Fibroblast of the aortic adventitia (primary cell): ENCODE data around the gene SLC25A28. TPM values are rescaled to one million over a fixed set of nuclear protein-coding genes. Genes with fewer than 3 reads are reported as not detected.
"Not testable (repeated sequence)": the region's sequence is repeated elsewhere in the genome, so short reads cannot be mapped to it uniquely, and the experiment has no call there.

Source experiments
- DNase-seq: peaks from one replicate; pipeline ENCODE4 v3.0.0-alpha.2; 2010; ENCODE audit warnings: low read depth
- H3K4me3 ChIP-seq: 2 replicates; pipeline ENCODE4 v1.5.1; 2011; ENCODE audit warnings: low read depth, mild to moderate bottlenecking, control low read depth, low read length, moderate library complexity
- total RNA-seq: library from RNA; depleted of rRNA; stranded (reverse); fragments of >200 nt; gene quantifications from 2 replicates; pipeline ENCODE4 v1.2.3, GENCODE V29; 2012; ENCODE audit warnings: low replicate concordance
- TF ChIP-seq, protein P1 (sequence below): IDR thresholded peaks from 2 replicates; pipeline ENCODE4 v1.5.1; 2011; ENCODE audit warnings: mild to moderate bottlenecking, low read length, control low read depth, inconsistent platforms; ENCODE audit not compliant: insufficient read depth

Gene SLC25A28
- total RNA-seq, 1 donor = 20.9 TPM

GRCh38 chr10:99628923-99629624, 8.8 kb upstream of the SLC25A28 start:
- no peak overlapping the region for H3K4me3 ChIP-seq
- TF ChIP-seq, protein P1, sequence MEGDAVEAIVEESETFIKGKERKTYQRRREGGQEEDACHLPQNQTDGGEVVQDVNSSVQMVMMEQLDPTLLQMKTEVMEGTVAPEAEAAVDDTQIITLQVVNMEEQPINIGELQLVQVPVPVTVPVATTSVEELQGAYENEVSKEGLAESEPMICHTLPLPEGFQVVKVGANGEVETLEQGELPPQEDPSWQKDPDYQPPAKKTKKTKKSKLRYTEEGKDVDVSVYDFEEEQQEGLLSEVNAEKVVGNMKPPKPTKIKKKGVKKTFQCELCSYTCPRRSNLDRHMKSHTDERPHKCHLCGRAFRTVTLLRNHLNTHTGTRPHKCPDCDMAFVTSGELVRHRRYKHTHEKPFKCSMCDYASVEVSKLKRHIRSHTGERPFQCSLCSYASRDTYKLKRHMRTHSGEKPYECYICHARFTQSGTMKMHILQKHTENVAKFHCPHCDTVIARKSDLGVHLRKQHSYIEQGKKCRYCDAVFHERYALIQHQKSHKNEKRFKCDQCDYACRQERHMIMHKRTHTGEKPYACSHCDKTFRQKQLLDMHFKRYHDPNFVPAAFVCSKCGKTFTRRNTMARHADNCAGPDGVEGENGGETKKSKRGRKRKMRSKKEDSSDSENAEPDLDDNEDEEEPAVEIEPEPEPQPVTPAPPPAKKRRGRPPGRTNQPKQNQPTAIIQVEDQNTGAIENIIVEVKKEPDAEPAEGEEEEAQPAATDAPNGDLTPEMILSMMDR = no peak
- no peak for DNase-seq

- not testable (repeated sequence) for DNase-seq, H3K4me3 ChIP-seq
These were observed 4.9 kb upstream of the SLC25A28 start for GRCh38 chr10:99625124-99625523.

DNA sequence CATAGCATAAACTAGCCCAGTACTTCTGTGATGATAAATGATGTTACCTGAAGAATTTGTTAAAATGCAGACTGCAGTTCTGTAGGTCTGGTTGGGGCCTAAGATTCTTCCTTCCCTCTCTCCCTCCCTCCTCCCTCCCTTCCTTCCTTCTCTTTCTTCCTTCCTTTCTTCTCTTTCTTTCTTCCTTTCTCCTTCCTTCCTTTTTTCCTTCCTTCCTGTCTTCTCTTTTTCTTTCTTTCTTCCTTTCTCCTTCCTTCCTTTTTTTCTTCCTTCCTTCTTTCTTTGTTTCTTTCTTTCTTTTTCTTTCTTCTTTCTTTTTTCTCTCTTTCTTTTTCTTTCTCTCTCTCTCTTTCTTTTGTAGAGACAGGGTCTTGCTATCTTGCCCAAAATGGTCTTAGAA, 3.7 kb upstream of the SLC25A28 start:
- no peak for DNase-seq
- no peak overlapping the region for H3K4me3 ChIP-seq
- TF ChIP-seq, protein P1 = no peak

DNA sequence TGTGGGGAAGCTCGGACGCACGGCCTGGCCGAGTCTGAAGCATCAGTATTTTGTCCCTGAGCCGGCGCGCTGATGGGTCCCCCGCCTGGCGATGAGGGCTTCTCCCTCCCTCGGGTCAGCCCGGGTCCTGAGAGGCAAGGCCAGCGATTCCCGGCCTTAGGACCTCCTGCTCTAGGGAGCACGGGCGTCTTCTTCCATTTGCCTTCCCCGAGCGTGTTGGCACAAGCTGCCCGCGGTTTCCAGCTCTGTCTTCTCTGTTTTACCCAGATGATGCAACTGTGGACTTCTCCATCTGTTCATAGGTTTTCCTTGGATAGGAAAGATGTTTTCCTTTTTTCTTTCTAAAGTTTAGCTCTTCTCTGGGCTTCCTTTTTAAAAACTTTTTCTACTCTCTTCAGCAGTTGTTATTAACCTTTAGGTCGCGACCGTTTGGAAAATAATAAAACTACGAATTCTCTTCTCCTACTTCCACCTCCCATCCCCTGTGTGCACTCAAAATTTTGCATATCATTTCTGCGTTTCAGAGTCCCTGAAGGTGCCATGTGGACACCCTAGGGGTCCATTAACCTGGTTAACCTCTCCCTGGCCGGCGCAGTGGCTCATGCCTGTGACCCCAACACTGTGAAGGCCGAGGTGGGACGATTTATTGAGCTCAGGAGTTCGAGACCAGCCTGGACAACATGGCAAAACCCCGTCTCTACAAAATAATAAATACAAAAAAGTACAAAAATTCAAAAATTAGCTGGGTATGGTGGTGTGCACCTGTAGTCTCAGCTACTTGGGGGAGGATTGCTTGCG, 1.4 kb upstream of the SLC25A28 start:
- peak; percentile 82 for DNase-seq
- TF ChIP-seq, protein P1 = no peak
- peak overlapping the region; percentile 75 for H3K4me3 ChIP-seq

- DNase-seq = peak; percentile 95
- TF ChIP-seq, protein P1 = no peak
These were observed 643 bp upstream of the SLC25A28 start for GRCh38 chr10:99620711-99621453.

DNA sequence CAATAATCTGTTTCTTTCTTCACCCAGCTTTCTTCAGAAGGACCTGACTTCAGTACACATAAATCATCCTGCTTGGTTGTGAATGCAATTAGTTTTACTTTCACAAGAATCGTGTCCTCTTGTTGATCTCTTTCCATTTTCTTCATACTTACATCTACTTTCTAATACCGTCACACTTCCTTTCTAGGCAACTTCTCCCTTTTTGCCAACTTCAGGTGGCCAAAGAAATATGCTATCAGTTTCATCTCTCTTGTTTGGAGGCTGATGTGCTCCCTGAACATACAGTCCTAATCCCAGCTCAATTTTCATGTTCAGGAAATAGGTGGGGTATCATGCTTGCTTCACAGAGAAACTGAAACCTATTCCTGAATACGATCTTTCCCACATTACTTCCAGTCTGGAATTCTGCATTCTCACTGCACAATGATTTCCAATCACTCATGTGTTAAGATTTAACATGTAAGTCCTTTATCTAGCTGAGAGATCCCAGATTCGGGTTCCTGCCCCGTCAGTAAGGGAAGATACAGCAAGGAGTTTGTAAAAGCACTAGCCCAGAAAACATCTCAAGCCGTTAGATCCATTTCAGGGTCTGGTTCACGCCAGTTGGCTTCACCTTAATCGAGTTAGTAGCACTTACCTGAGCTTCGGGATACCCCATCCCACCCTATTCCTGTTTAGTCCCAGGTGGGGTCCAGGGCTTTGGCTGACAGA, 994 bp downstream of the SLC25A28 start:
- peak; percentile 35 for DNase-seq
- TF ChIP-seq, protein P1 = no peak

More at GRCh38 chr10:99620711-99621453, 643 bp upstream of the SLC25A28 start:
- H3K4me3 ChIP-seq = peak overlapping the region; percentile 75

More for the DNA sequence above, 994 bp downstream of the SLC25A28 start:
- peak overlapping the region; percentile 96 for H3K4me3 ChIP-seq
